Activated CD8-positive, alpha-beta T cell treated with anti-CD3 and anti-CD28 coated beads for 36 hours (primary cell): ENCODE measurements around the gene SDHA. TPM values are rescaled to one million over a fixed set of nuclear protein-coding genes. Genes with fewer than 3 reads are reported as not detected.

ENCODE experiments used
- ATAC-seq: fragments of 200-7000 bp; cut with Tn5 transposase; one replicate; pipeline ENCODE4 v1.10.0; 2021; ENCODE audit warnings: mild to moderate bottlenecking, moderate library complexity
- CTCF ChIA-PET: fragments of 350-600 bp; sonication (Branson Sonifier 250); formaldehyde crosslinking; loops from one replicate; lab custom pipeline; 2021; ENCODE audit warnings: antibody characterized with exemption; lab: Charles Lee
- POLR2A ChIA-PET: fragments of 350-600 bp; sonication (Branson Sonifier 250); formaldehyde crosslinking; loops from one replicate; lab custom pipeline; 2021; ENCODE audit warnings: antibody characterized with exemption; lab: Charles Lee
- DNase-seq: peaks from one replicate; pipeline ENCODE4 v3.0.0-alpha.2; 2020
- H3K27ac Mint-ChIP-seq: one replicate; pipeline ENCODE4 v1.8.0; 2021; ENCODE audit warnings: mild to moderate bottlenecking, mixed read lengths
- H3K27me3 Mint-ChIP-seq: one replicate; pipeline ENCODE4 v1.8.0; 2021; ENCODE audit warnings: mixed read lengths
- H3K36me3 Mint-ChIP-seq: one replicate; pipeline ENCODE4 v1.8.0; 2021; ENCODE audit warnings: low read depth, mixed read lengths
- H3K4me1 Mint-ChIP-seq: one replicate; pipeline ENCODE4 v1.8.0; 2021; ENCODE audit warnings: low read depth, mixed read lengths
- H3K4me3 Mint-ChIP-seq: one replicate; pipeline ENCODE4 v1.8.0; 2021; ENCODE audit warnings: mild to moderate bottlenecking, moderate library complexity, mixed read lengths
- H3K9me3 Mint-ChIP-seq: one replicate; pipeline ENCODE4 v1.8.0; 2021; ENCODE audit warnings: mixed read lengths
- CTCF ChIP-seq: fragments of 200-600 bp; IDR thresholded peaks from one replicate; pipeline ENCODE4 v1.8.0; 2022; ENCODE audit warnings: antibody characterized with exemption, mild to moderate bottlenecking
- intact Hi-C: fragments of 100-400 bp; cut with micrococcal nuclease; formaldehyde crosslinking; loops from one replicate; pipeline ENCODE4 v1.10.0; 2022
- total RNA-seq, 2 experiments: library from RNA; stranded (reverse); gene quantifications; one replicate each; pipeline ENCODE4 v1.2.3, GENCODE V29; 2021

SDHA gene
- total RNA-seq, 2 experiments from 2014 or later: 141 to 149 TPM

GRCh38 chr5:189486-189885, 28.6 kb upstream of the SDHA start:
- no peak for ATAC-seq
- peaks cover 13% of the 10 kb centered on the region for H3K4me1 Mint-ChIP-seq

DNA sequence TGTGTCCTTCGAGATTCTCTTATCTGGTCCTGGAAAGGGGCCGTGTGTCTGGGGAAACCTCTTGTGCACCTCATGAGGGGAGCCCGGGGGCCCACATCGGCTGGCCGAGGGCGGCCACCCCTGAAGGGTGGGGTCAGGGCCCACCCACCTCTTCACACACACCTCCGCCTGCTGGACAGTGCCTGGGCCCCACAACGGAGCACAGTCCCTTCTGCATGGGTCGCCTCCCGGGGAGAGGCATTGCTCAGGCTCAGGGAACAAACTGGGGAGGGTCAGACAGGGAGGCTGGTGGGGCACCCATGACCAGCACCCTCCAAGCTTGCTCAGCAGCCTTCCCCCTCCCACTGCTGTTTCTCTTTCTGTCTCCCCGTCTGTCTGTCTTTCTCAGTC, 28.1 kb upstream of the SDHA start:
- peaks cover 13% of the 10 kb centered on the region for H3K4me1 Mint-ChIP-seq
- H3K36me3 Mint-ChIP-seq: no peaks in the 10 kb centered on the region
- ChIA-PET POLR2A (no interaction called here), CTCF (interaction anchor here (0.9 to 5.4 kb wide), 3 partner anchors 12 to 127 kb away, joined by 3 to 21 read pairs (median 3); no protein-coding TSS in a partner anchor)
- H3K27me3 Mint-ChIP-seq: no peaks in the 10 kb centered on the region
- intact Hi-C loops: no loop called here
- no peak overlapping the region for H3K4me3 Mint-ChIP-seq
- no peak for DNase-seq
- no peak overlapping the region for H3K27ac Mint-ChIP-seq
- no peak for ATAC-seq
- H3K9me3 Mint-ChIP-seq: no peaks in the 10 kb centered on the region
- TF ChIP-seq CTCF: no peak

More at GRCh38 chr5:189486-189885, 28.6 kb upstream of the SDHA start:
- H3K36me3 Mint-ChIP-seq: no peaks in the 10 kb centered on the region
- no peak for TF ChIP-seq CTCF
- DNase-seq: no peak
- H3K27ac Mint-ChIP-seq: no peak overlapping the region
- H3K27me3 Mint-ChIP-seq: no peaks in the 10 kb centered on the region
- H3K4me3 Mint-ChIP-seq: no peak overlapping the region
- intact Hi-C loops: no loop called here
- CTCF ChIA-PET: interaction anchor here (0.9 to 5.4 kb wide), 6 partner anchors 13 to 257 kb away, joined by 3 to 23 read pairs (median 4); partner anchors contain the start of genes CCDC127 and SDHA
- no peaks in the 10 kb centered on the region for H3K9me3 Mint-ChIP-seq
- POLR2A ChIA-PET: no interaction called here

DNA sequence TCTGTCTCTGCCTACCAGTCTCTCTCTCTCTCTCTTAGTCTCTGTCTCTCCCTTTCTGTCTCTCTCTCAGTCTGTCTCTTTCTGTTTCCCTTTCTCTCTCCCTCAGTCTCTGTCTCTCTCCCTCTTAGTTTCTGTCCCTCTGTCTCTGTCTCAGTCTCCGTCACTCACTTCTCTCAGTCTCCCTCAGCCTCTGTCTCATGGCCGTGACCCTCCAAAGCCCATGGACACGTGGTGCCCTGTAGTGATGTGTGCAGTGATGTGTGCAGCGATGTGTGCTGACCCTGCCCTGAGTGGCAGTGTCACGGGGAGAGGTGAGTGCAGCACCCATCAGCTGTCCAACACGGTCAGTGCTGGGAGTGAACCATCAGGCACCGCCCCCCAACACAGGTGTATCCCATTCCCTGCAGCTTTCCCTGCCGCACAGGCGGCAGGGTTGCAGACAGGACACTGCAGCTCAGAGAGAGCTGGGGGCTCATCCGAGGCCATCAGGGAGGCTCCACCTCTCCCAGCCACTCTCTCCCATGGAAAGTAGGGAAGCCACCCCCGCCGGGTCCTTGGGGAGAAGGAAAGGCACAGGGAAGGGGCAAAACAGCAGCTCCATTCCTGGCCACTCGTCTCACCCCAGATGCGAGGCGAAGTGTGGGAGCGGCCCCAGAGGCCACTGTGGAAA, 27.6 kb upstream of the SDHA start:
- no peak for TF ChIP-seq CTCF
- H3K27ac Mint-ChIP-seq: no peak overlapping the region
- ATAC-seq: no peak
- H3K9me3 Mint-ChIP-seq: no peaks in the 10 kb centered on the region
- peaks cover 15% of the 10 kb centered on the region for H3K4me1 Mint-ChIP-seq
- H3K36me3 Mint-ChIP-seq: no peaks in the 10 kb centered on the region
- H3K27me3 Mint-ChIP-seq: no peaks in the 10 kb centered on the region
- ChIA-PET CTCF (interaction anchor here (0.9 to 5.4 kb wide), 3 partner anchors 12 to 126 kb away, joined by 3 to 21 read pairs (median 3); no protein-coding TSS in a partner anchor), POLR2A (no interaction called here)
- no peak for DNase-seq
- intact Hi-C loops: no loop called here
- H3K4me3 Mint-ChIP-seq: no peak overlapping the region

GRCh38 chr5:191036-191948, 26.8 kb upstream of the SDHA start, which contains the start of gene LRRC14B:
Gene LRRC14B, plus strand, starts transcription at chr5:191495. Its CDS starts 44 bp downstream, at chr5:191539.
- no peaks in the 10 kb centered on the region for H3K27me3 Mint-ChIP-seq
- ChIA-PET POLR2A (no interaction called here), CTCF (interaction anchor here (1.2 to 5.4 kb wide), 2 partner anchors 11 to 126 kb away, joined by 3 to 21 read pairs; no protein-coding TSS in a partner anchor)
- no peak for TF ChIP-seq CTCF
- H3K9me3 Mint-ChIP-seq: no peaks in the 10 kb centered on the region
- no peak within 1 kb of the TSS for H3K27ac Mint-ChIP-seq
- H3K36me3 Mint-ChIP-seq: no peaks in the 10 kb centered on the region
- DNase-seq (peak; percentile 32), ATAC-seq (no peak)
- peak within 1 kb of the TSS; percentile 24 for H3K4me3 Mint-ChIP-seq
- peaks cover 15% of the 10 kb centered on the region for H3K4me1 Mint-ChIP-seq
- intact Hi-C loops: no loop called here
